WERI-Rb-1 (cell line): Measurements from ENCODE around the gene TENT4A.

ENCODE experiments used
- DNase-seq: peaks from one replicate; pipeline ENCODE4 v3.0.0-alpha.2; 2020
- H3K27ac ChIP-seq: fragments of 250-450 bp; sonication (Bioruptor Pico); 2 replicates; pipeline ENCODE4 v1.5.1; 2020; ENCODE audit warnings: mild to moderate bottlenecking, moderate library complexity
- H3K27me3 ChIP-seq: fragments of 250-450 bp; sonication (Bioruptor Pico); 2 replicates; pipeline ENCODE4 v1.5.1; 2021; ENCODE audit warnings: mild to moderate bottlenecking, low read depth, moderate library complexity; ENCODE audit not compliant: insufficient read depth, severe bottlenecking
- H3K36me3 ChIP-seq: fragments of 250-450 bp; sonication (Bioruptor Pico); 2 replicates; pipeline ENCODE4 v1.5.1; 2020; ENCODE audit warnings: mild to moderate bottlenecking, moderate library complexity
- H3K4me3 ChIP-seq: 2 replicates; pipeline ENCODE4 v1.5.1; 2011; ENCODE audit warnings: low read depth, mild to moderate bottlenecking, control low read depth, low read length
- H3K9me3 ChIP-seq: fragments of 250-450 bp; sonication (Bioruptor Pico); 2 replicates; pipeline ENCODE4 v1.5.1; 2021; ENCODE audit warnings: mild to moderate bottlenecking, moderate library complexity; ENCODE audit not compliant: severe bottlenecking
- CTCF ChIP-seq: IDR thresholded peaks from 2 replicates; pipeline ENCODE4 v1.5.1; 2011; ENCODE audit warnings: low read depth, mild to moderate bottlenecking, control low read depth, inconsistent platforms, low read length

Gene TENT4A

DNA sequence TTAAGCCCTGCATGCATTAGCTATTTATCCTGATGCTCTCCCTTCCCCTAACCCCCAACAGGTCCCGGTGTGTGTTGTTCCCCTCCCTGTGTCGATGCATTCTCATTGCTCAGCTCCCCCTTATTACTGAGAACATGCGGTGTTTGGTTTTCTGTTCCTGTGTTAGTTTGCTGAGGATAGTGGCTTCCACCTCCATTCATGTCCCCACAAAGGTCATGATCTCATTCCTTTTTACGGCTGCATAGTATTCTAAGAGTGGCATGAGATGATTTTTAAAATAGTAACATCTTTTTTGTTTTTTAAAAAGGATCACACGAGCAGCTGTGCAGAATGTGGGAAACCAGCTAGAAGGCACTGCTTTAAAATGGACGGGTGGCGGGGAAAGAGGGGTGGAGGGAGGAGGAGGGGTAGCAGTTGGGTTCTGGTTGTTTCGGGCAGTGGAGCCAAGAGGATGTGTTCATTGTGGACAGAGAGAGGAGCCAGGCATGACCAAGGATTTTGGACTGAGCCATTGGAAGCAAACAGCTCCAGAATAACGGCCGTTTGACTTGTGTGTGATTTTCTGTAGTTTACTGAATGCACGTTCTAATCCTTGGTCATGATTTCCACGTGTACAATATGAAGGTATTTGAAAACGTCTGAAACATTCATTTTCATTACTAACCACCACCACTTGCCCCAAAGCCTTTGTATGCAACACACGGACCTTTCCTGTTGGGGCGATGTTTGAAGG, 1.7 kb upstream of the TENT4A start:
- no peak for DNase-seq
- TF ChIP-seq CTCF: peak; percentile 15; the same call in 1 of the 2 replicates
- Histone ChIP-seq H3K27me3 (no peaks in the 10 kb centered on the region), H3K4me3 (peak overlapping the region; percentile 91), H3K27ac (peak overlapping the region; percentile 97), H3K9me3 (no peaks in the 10 kb centered on the region), H3K36me3 (peaks cover 17% of the 10 kb centered on the region)

GRCh38 chr5:6712142-6712576, 1.1 kb upstream of the TENT4A start:
- Histone ChIP-seq H3K4me3 (peak overlapping the region; percentile 91), H3K9me3 (no peaks in the 10 kb centered on the region), H3K27me3 (no peaks in the 10 kb centered on the region), H3K36me3 (peaks cover 23% of the 10 kb centered on the region), H3K27ac (peak overlapping the region; percentile 97)
- peak; percentile 16; the same call in 1 of the 2 replicates for TF ChIP-seq CTCF
- DNase-seq: peak; percentile 65

GRCh38 chr5:6712577-6713273, 507 bp upstream of the TENT4A start:
- H3K36me3 ChIP-seq: peaks cover 28% of the 10 kb centered on the region
- H3K27ac ChIP-seq: peak overlapping the region; percentile 97
- peak overlapping the region; percentile 91 for H3K4me3 ChIP-seq
- no peaks in the 10 kb centered on the region for H3K27me3 ChIP-seq
- peak; percentile 99 for DNase-seq
- no peak for TF ChIP-seq CTCF
- no peaks in the 10 kb centered on the region for H3K9me3 ChIP-seq

DNA sequence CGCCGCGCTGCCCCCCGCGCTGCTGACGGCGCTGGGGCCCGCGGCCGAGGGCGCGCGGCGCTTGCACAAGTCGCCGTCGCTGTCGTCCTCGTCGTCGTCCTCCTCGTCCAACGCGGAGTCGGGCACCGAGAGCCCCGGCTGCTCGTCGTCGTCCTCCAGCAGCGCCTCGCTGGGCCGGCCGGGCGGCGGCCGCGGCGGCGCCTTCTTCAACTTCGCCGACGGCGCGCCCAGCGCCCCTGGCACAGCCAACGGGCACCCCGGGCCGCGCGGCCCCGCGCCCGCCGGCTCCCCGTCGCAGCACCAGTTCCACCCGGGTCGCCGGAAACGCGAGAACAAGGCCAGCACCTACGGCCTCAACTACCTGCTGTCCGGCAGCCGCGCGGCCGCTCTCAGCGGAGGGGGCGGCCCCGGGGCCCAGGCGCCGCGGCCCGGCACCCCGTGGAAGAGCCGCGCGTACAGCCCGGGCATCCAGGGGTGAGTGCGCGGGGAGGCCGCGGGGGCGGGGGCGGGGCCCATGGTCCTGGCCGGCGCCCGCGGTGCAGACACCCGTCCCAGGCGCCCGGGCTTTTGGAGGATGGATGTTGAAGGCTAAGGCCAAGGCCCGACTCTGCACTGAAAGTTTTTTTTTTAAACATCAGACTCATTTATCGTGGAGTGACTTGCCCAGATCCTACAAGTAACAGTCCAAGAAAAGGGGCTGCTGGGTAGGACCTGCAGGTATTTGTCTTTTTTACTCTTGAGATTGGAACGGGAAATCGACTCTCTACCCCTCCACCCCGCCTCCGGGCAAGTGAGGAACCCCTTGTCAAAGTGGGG, 1.2 kb downstream of the TENT4A start:
- Histone ChIP-seq H3K9me3 (no peaks in the 10 kb centered on the region), H3K27me3 (no peaks in the 10 kb centered on the region), H3K36me3 (peaks cover 41% of the 10 kb centered on the region), H3K4me3 (peak overlapping the region; percentile 81), H3K27ac (peak overlapping the region; percentile 49)
- no peak for DNase-seq
- TF ChIP-seq CTCF: no peak

DNA sequence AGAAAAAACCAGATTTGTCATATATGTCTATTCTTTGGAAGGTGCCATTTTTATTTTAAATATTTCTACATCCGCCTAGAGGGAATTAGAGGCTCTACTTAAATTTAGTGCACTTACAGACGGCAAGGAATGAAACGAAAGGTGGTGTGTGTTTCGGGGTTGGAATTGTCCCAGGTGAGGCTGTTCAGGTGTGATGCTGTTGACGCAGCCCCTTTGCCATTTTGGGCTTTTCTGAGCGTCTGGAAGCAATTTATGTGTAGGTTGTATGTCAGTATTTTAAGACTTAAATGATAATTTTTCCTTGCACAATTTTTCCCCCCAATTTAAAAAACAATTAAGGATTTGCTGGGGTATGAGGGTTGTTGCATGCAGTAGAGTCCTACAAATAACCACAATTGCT, 2.0 kb downstream of the TENT4A start:
- DNase-seq: no peak
- no peak for TF ChIP-seq CTCF
- no peaks in the 10 kb centered on the region for H3K9me3 ChIP-seq
- no peak overlapping the region for H3K27ac ChIP-seq
- no peaks in the 10 kb centered on the region for H3K27me3 ChIP-seq
- H3K36me3 ChIP-seq: peaks cover 49% of the 10 kb centered on the region
- H3K4me3 ChIP-seq: peak overlapping the region; percentile 81
